OCI-LY7 (cell line): ENCODE measurements around the gene PPP2R3B. TPM values are rescaled to one million over a fixed set of nuclear protein-coding genes. Genes with fewer than 3 reads are reported as not detected.
A peak's percentile ranks its signal among the peaks of the same experiment; 100 is the strongest.
"Not testable (repeated sequence)": the region's sequence is repeated elsewhere in the genome, so short reads cannot be mapped to it uniquely, and the experiment has no call there.

ENCODE experiments used
- BruUV-seq: library from RNA; stranded (reverse); fragments of 400-500 nt; replicated peaks from 2 replicates; lab custom pipeline; 2021; lab: Mats Ljungman, UMichigan
- CTCF ChIA-PET: fragments of 300-600 bp; sonication (Branson Sonifier 250); formaldehyde crosslinking; loops from one replicate; lab custom pipeline; 2022; ENCODE audit warnings: antibody characterized with exemption; ENCODE audit not compliant: unreplicated experiment; lab: Charles Lee
- POLR2A ChIA-PET: fragments of 300-600 bp; sonication (Branson Sonifier 250); formaldehyde crosslinking; loops from one replicate; lab custom pipeline; 2022; ENCODE audit warnings: antibody characterized with exemption; lab: Charles Lee
- DNase-seq: peaks from one replicate; pipeline ENCODE4 v3.0.0-alpha.2; 2015; ENCODE audit warnings: low spot score
- H2AFZ ChIP-seq: fragments of 200-600 bp; sonication (generic), shearing (Covaris generic); 2 replicates; pipeline ENCODE4 v1.6.1; 2014; ENCODE audit warnings: mild to moderate bottlenecking, antibody characterized with exemption, low read length, moderate library complexity
- H3K27ac ChIP-seq: fragments of 200-600 bp; sonication (generic); 2 replicates; pipeline ENCODE4 v1.5.1; 2014; ENCODE audit warnings: mixed run types, low read depth, mild to moderate bottlenecking, moderate library complexity, low read length, inconsistent platforms; ENCODE audit not compliant: poor library complexity, severe bottlenecking
- H3K36me3 ChIP-seq: fragments of 200-600 bp; sonication (generic); 2 replicates; pipeline ENCODE4 v1.6.1; 2014; ENCODE audit warnings: mild to moderate bottlenecking, antibody characterized with exemption, low read length, moderate library complexity, mixed read lengths; ENCODE audit not compliant: insufficient read depth
- H3K4me1 ChIP-seq: fragments of 200-600 bp; sonication (generic); 2 replicates; pipeline ENCODE4 v1.5.1; 2014; ENCODE audit warnings: mild to moderate bottlenecking, low read length; ENCODE audit not compliant: insufficient read depth, poor library complexity, severe bottlenecking
- H3K4me2 ChIP-seq: fragments of 200-600 bp; sonication (generic); 2 replicates; pipeline ENCODE4 v1.6.1; 2014; ENCODE audit warnings: mild to moderate bottlenecking, low read length
- H3K4me3 ChIP-seq: fragments of 200-600 bp; sonication (generic); 2 replicates; pipeline ENCODE4 v1.5.1; 2014; ENCODE audit warnings: mild to moderate bottlenecking, low read depth, low read length; ENCODE audit not compliant: poor library complexity, severe bottlenecking
- H3K79me2 ChIP-seq: fragments of 200-600 bp; sonication (generic); 2 replicates; pipeline ENCODE4 v1.6.1; 2016; ENCODE audit warnings: low read depth, mild to moderate bottlenecking, low read length, moderate library complexity, mixed read lengths; ENCODE audit not compliant: insufficient read depth
- H3K9me2 ChIP-seq: fragments of 200-600 bp; sonication (generic); 2 replicates; pipeline ENCODE4 v1.6.1; 2016; ENCODE audit warnings: mild to moderate bottlenecking, low read length, mixed read lengths; ENCODE audit not compliant: insufficient read depth
- H3K9me3 ChIP-seq: fragments of 200-600 bp; sonication (generic); 2 replicates; pipeline ENCODE4 v1.6.1; 2014; ENCODE audit warnings: mild to moderate bottlenecking, mixed run types, low read length, mixed read lengths
- H4K20me1 ChIP-seq: fragments of 200-600 bp; sonication (generic); 2 replicates; pipeline ENCODE4 v1.6.1; 2014; ENCODE audit warnings: mild to moderate bottlenecking, antibody characterized with exemption, low read length, moderate library complexity, mixed read lengths; ENCODE audit not compliant: insufficient read depth
- EZH2phosphoT487 ChIP-seq: fragments of 200-600 bp; sonication (generic); IDR thresholded peaks from 2 replicates; pipeline ENCODE4 v1.6.1; 2018; ENCODE audit warnings: low read depth, borderline replicate concordance, mild to moderate bottlenecking, mixed run types, antibody characterized with exemption, low read length, moderate library complexity, mixed read lengths
- intact Hi-C: fragments of 100-400 bp; cut with micrococcal nuclease; formaldehyde crosslinking; loops from one replicate; pipeline ENCODE4 v1.10.0; 2022; ENCODE audit not compliant: unreplicated experiment
- total RNA-seq, 2 experiments: library from RNA; depleted of rRNA in 1 of 2; stranded (reverse); fragments of >200 nt in 1 of 2; shearing (Covaris generic) in 1 of 2; gene quantifications; 2 replicates each; pipeline ENCODE4 v1.2.3, GENCODE V29; 2014 to 2022
- TF ChIP-seq, protein P1 (sequence below): fragments of 200-600 bp; sonication (generic); conservative IDR thresholded peaks from 2 replicates; pipeline ENCODE4 v1.5.1; 2014; ENCODE audit warnings: mild to moderate bottlenecking, antibody characterized with exemption, low read length, moderate library complexity, mixed read lengths

The PPP2R3B gene
- total RNA-seq, 2 experiments from 2014 or later, result 270 to 342 TPM

DNA sequence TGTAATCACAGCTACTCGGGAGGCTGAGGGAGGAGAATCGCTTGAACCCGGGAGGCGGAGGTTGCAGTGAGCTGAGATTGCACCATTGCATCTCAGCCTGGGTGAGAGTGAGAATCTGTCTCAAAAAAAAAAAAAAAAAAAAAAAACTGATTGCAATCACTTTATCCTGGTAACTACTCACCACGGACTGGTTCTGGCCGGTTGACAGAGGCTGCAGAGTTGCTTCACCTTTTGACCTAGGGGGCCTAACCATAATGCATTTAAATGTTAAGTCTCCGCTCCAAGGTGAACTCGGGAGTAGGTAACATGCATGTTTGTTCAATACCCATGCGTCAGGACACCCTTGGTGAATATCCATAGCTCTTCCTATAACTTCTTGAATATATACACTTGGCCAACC lies 1.8 kb downstream of the PPP2R3B start:
- Histone ChIP-seq H3K9me2 (no peaks in the 10 kb centered on the region), H3K79me2 (peaks cover 37% of the 10 kb centered on the region), H3K4me1 (peaks cover 26% of the 10 kb centered on the region), H3K9me3 (no peaks in the 10 kb centered on the region), H3K36me3 (peaks cover 13% of the 10 kb centered on the region), H3K4me3 (peak overlapping the region; percentile 74), H3K27ac (peak overlapping the region; percentile 75), H4K20me1 (no peaks in the 10 kb centered on the region), H2AFZ (no peak overlapping the region), H3K4me2 (peak overlapping the region; percentile 81)
- no peak for DNase-seq
- BruUV-seq, result no TSS peak
- ChIA-PET CTCF (no interaction called here), POLR2A (no interaction called here)
- TF ChIP-seq EZH2phosphoT487, result no peak
- TF ChIP-seq, protein P1, sequence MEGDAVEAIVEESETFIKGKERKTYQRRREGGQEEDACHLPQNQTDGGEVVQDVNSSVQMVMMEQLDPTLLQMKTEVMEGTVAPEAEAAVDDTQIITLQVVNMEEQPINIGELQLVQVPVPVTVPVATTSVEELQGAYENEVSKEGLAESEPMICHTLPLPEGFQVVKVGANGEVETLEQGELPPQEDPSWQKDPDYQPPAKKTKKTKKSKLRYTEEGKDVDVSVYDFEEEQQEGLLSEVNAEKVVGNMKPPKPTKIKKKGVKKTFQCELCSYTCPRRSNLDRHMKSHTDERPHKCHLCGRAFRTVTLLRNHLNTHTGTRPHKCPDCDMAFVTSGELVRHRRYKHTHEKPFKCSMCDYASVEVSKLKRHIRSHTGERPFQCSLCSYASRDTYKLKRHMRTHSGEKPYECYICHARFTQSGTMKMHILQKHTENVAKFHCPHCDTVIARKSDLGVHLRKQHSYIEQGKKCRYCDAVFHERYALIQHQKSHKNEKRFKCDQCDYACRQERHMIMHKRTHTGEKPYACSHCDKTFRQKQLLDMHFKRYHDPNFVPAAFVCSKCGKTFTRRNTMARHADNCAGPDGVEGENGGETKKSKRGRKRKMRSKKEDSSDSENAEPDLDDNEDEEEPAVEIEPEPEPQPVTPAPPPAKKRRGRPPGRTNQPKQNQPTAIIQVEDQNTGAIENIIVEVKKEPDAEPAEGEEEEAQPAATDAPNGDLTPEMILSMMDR, result no peak
- intact Hi-C loops, result no loop called here

DNA sequence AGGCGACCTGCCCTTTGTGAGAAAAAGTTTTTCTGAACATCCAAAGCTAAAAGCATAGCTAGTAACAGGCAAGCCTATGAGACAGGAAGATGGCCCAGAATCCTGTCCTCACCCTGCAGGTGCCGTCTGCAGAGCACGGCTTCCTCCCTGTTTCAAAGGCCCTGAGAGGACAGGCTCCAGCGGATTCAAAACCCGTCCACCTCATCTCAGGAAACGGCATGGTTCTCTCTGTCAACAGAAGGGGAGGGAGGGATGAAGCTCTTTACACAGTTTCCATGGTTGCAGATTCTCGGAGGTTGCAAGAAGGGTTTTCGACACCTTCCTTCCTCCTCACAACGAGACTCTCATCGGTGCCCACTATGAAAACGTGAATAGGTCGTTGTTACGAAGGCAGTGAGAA lies 8.3 kb downstream of the PPP2R3B start:
- H3K4me1 ChIP-seq, result peaks cover 27% of the 10 kb centered on the region
- H3K79me2 ChIP-seq, result peaks cover 32% of the 10 kb centered on the region
- H3K9me3 ChIP-seq, result no peaks in the 10 kb centered on the region
- peak overlapping the region; percentile 28 for H3K4me2 ChIP-seq
- H3K9me2 ChIP-seq, result no peaks in the 10 kb centered on the region
- no TSS peak for BruUV-seq
- H2AFZ ChIP-seq, result no peak overlapping the region
- no peaks in the 10 kb centered on the region for H4K20me1 ChIP-seq
- no peak overlapping the region for H3K4me3 ChIP-seq
- ChIA-PET POLR2A (no interaction called here), CTCF (no interaction called here)
- peak; percentile 70 for DNase-seq
- TF ChIP-seq, protein P1, result no peak
- no peak for TF ChIP-seq EZH2phosphoT487
- peak overlapping the region; percentile 34 for H3K27ac ChIP-seq
- peaks cover 16% of the 10 kb centered on the region for H3K36me3 ChIP-seq
- intact Hi-C loops, result no loop called here

DNA sequence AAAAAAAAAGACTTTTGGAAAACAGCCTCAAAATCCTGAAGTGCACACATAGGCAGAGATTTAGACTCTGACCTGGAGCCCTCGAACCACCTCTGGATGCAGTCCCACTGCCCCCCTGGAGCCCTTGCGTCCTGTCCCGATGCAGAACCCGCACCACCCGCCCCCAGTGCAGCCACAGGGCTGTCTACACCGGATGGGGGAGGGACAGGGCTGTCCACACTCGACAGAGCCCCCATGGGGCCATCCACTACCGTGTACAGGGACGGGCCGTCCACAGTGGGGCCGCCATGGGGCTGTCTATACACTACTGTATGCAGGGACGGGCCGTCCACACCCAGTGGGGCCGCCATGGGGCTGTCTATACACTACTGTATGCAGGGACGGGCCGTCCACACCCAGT lies 10.5 kb downstream of the PPP2R3B start:
- H3K4me3 ChIP-seq, H2AFZ ChIP-seq, H3K9me3 ChIP-seq, H4K20me1 ChIP-seq, H3K27ac ChIP-seq, DNase-seq, CTCF ChIA-PET, BruUV-seq, H3K9me2 ChIP-seq, intact Hi-C loops, H3K4me2 ChIP-seq, POLR2A ChIA-PET: not testable (repeated sequence)
- Histone ChIP-seq H3K79me2 (peaks cover 42% of the 10 kb centered on the region), H3K4me1 (peaks cover 43% of the 10 kb centered on the region), H3K36me3 (peaks cover 11% of the 10 kb centered on the region; the same call in 1 of the 2 replicates)
